GM19372 (cell line): ENCODE measurements around the gene ARHGEF12.

Experiments used
- ATAC-seq: cut with Tn5 transposase; IDR thresholded peaks from one replicate; pipeline ENCODE4 v1.9.1; 2021; ENCODE audit warnings: mild to moderate bottlenecking, low read depth, moderate library complexity; ENCODE audit not compliant: unreplicated experiment

ARHGEF12 gene

GRCh38 chr11:120529214-120529613, 193.0 kb downstream of the ARHGEF12 start:
- no peak for ATAC-seq

- ATAC-seq: no peak
Observed at GRCh38 chr11:120529911-120530310, 193.7 kb downstream of the ARHGEF12 start.

GRCh38 chr11:120532082-120532831, 196.0 kb downstream of the ARHGEF12 start:
- no peak for ATAC-seq

- ATAC-seq: no peak
Observed at GRCh38 chr11:120532832-120533196, 196.6 kb downstream of the ARHGEF12 start.

- ATAC-seq: no peak
Observed at GRCh38 chr11:120536091-120536796, 200.0 kb downstream of the ARHGEF12 start.

- ATAC-seq: no peak
Observed at GRCh38 chr11:120536797-120537169, 200.6 kb downstream of the ARHGEF12 start.

GRCh38 chr11:120537996-120538395, 201.8 kb downstream of the ARHGEF12 start:
- ATAC-seq: no peak

GRCh38 chr11:120538707-120539106, 202.5 kb downstream of the ARHGEF12 start:
- no peak for ATAC-seq
